ENCODE measurements around the gene PIGR. TPM values are rescaled to one million over a fixed set of nuclear protein-coding genes. Genes with fewer than 3 reads are reported as not detected.

PIGR gene
- polyA plus RNA-seq, 1 donor (not counting 4 experiments of a cell fraction or from before 2014, with no cell fraction given), result 0.01 TPM

GRCh38 chr1:206921772-206922265 lies 24.4 kb downstream of the PIGR start, which contains the start of gene FCMR:
Gene FCMR, minus strand, starts transcription at chr1:206921941. Its CDS starts 87 bp downstream, at chr1:206921854.
- Histone ChIP-seq H3K79me2 (ENCODE audit: control insufficient read depth, insufficient read depth, low read length) (no peaks in the 10 kb centered on the region), H3K36me3 (ENCODE audit: control insufficient read depth in 2 of 2, extremely low read depth in 1 of 2, insufficient read depth in 2 of 2, low read length in 2 of 2) (no peaks in the 10 kb centered on the region), H2AFZ (ENCODE audit: control insufficient read depth, low read length) (no peak within 1 kb of the TSS), H4K20me1 (ENCODE audit: control insufficient read depth, extremely low read depth, insufficient read depth, low read length) (no peaks in the 10 kb centered on the region), H3K27ac (ENCODE audit: control insufficient read depth, insufficient read depth, low read length) (no peak within 1 kb of the TSS), H3K9me3 (ENCODE audit: control insufficient read depth, low read depth, low read length) (no peaks in the 10 kb centered on the region), H3K4me3 (ENCODE audit: control insufficient read depth in 2 of 3, extremely low read depth in 1 of 3, insufficient read depth in 2 of 3, low read depth in 1 of 3, low read length in 3 of 3) (no peak within 1 kb of the TSS), H3K9ac (ENCODE audit: control insufficient read depth, extremely low read depth, insufficient read depth, low read length) (no peak within 1 kb of the TSS), H3K4me1 (ENCODE audit: control insufficient read depth, extremely low read depth, insufficient read depth, low read length) (no peaks in the 10 kb centered on the region), H3K4me2 (ENCODE audit: control insufficient read depth, extremely low read depth, insufficient read depth, low read depth, low read length) (no peak within 1 kb of the TSS), H3K27me3 (ENCODE audit: control insufficient read depth, extremely low read depth, insufficient read depth, low read length) (no peaks in the 10 kb centered on the region), H3K9me1 (ENCODE audit: control insufficient read depth, extremely low read depth, insufficient read depth, low read length) (no peaks in the 10 kb centered on the region)
- DNase-seq (ENCODE audit: low read depth, low spot score) (no peak), FAIRE-seq (no peak)
- dilution Hi-C loops (cut with MboI; ENCODE audit: extremely low pct_ligation_motif_present, low sequenced_read_pairs), result loop anchor here (10.0 kb wide), 1 partner anchor 63 kb away; no protein-coding TSS in a partner anchor
- TF ChIP-seq EZH2 (IDR thresholded peaks at IDR 0.05; ENCODE audit: low read length) (no peak), CTCF (optimal IDR thresholded peaks at IDR 0.05 in 1 of 3, IDR thresholded peaks at IDR 0.05 in 1 of 3, conservative IDR thresholded peaks at IDR 0.05 in 1 of 3; ENCODE audit: extremely low read depth in 1 of 3, insufficient read depth in 2 of 3, low read length in 3 of 3) (no peak)

- no peak overlapping the region for H3K4me3 ChIP-seq (ENCODE audit: control insufficient read depth in 2 of 3, extremely low read depth in 1 of 3, insufficient read depth in 2 of 3, low read depth in 1 of 3, low read length in 3 of 3)
- no peaks in the 10 kb centered on the region for H3K4me1 ChIP-seq (ENCODE audit: control insufficient read depth, extremely low read depth, insufficient read depth, low read length)
- H3K4me2 ChIP-seq (ENCODE audit: control insufficient read depth, extremely low read depth, insufficient read depth, low read depth, low read length), result no peak overlapping the region
- H2AFZ ChIP-seq (ENCODE audit: control insufficient read depth, low read length), result no peak overlapping the region
- H3K9me3 ChIP-seq (ENCODE audit: control insufficient read depth, low read depth, low read length), result no peaks in the 10 kb centered on the region
- no peak for FAIRE-seq
- no peaks in the 10 kb centered on the region for H3K27me3 ChIP-seq (ENCODE audit: control insufficient read depth, extremely low read depth, insufficient read depth, low read length)
- no peak for TF ChIP-seq CTCF (optimal IDR thresholded peaks at IDR 0.05 in 1 of 3, IDR thresholded peaks at IDR 0.05 in 1 of 3, conservative IDR thresholded peaks at IDR 0.05 in 1 of 3; ENCODE audit: extremely low read depth in 1 of 3, insufficient read depth in 2 of 3, low read length in 3 of 3)
- no peak for TF ChIP-seq EZH2 (IDR thresholded peaks at IDR 0.05; ENCODE audit: low read length)
- no peak overlapping the region for H3K27ac ChIP-seq (ENCODE audit: control insufficient read depth, insufficient read depth, low read length)
- no peaks in the 10 kb centered on the region for H4K20me1 ChIP-seq (ENCODE audit: control insufficient read depth, extremely low read depth, insufficient read depth, low read length)
- no peaks in the 10 kb centered on the region for H3K79me2 ChIP-seq (ENCODE audit: control insufficient read depth, insufficient read depth, low read length)
- H3K36me3 ChIP-seq (ENCODE audit: control insufficient read depth in 2 of 2, extremely low read depth in 1 of 2, insufficient read depth in 2 of 2, low read length in 2 of 2), result no peaks in the 10 kb centered on the region
- dilution Hi-C loops (cut with MboI; ENCODE audit: extremely low pct_ligation_motif_present, low sequenced_read_pairs), result no loop called here
- no peaks in the 10 kb centered on the region for H3K9me1 ChIP-seq (ENCODE audit: control insufficient read depth, extremely low read depth, insufficient read depth, low read length)
- H3K9ac ChIP-seq (ENCODE audit: control insufficient read depth, extremely low read depth, insufficient read depth, low read length), result no peak overlapping the region
- no peak for DNase-seq (ENCODE audit: low read depth, low spot score)
Measured at GRCh38 chr1:206918076-206918475, 28.2 kb downstream of the PIGR start.

Measured in keratinocyte (primary cell).